ENCODE data around the gene PARK7. TPM values are rescaled to one million over a fixed set of nuclear protein-coding genes. Genes with fewer than 3 reads are reported as not detected.

The PARK7 gene
- total and polyA plus RNA-seq, 8 donors: 227 to 307 (median 286) TPM

DNA sequence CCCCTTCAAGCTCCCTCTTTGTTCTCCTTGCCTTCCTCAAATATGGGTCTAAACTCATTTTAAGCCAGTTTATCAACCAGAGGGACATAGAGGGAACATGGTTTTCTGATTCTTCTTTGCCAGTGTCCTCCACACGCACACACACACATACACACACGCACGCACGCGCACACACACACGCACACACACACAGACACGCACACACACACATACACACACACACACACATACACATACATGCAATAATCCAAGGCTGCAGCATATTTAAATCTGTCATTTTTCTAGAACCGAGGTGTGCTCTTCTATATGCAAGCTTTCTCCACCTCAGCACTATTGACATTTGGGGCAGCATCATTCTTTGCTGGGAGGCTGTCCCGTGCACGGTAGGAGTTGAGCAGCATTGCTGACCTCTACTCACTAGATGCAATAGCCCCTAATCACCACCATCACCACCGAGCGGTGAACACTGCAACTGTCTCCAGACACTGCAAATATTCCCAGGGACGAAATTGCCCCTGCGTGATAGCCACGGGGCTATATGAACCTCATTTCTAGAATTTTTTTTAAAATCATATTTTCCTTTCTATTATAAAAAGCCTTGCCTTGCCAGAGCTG is 28.9 kb upstream of the PARK7 start:
- H3K4me1 ChIP-seq: no peaks in the 10 kb centered on the region
- TF ChIP-seq, protein P1, sequence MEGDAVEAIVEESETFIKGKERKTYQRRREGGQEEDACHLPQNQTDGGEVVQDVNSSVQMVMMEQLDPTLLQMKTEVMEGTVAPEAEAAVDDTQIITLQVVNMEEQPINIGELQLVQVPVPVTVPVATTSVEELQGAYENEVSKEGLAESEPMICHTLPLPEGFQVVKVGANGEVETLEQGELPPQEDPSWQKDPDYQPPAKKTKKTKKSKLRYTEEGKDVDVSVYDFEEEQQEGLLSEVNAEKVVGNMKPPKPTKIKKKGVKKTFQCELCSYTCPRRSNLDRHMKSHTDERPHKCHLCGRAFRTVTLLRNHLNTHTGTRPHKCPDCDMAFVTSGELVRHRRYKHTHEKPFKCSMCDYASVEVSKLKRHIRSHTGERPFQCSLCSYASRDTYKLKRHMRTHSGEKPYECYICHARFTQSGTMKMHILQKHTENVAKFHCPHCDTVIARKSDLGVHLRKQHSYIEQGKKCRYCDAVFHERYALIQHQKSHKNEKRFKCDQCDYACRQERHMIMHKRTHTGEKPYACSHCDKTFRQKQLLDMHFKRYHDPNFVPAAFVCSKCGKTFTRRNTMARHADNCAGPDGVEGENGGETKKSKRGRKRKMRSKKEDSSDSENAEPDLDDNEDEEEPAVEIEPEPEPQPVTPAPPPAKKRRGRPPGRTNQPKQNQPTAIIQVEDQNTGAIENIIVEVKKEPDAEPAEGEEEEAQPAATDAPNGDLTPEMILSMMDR (IDR thresholded peaks at IDR 0.05): no peak
- no peak for ATAC-seq
- no peak overlapping the region for H3K4me3 ChIP-seq
- intact Hi-C loops (cut with DNase I): no loop called here
- H3K27me3 ChIP-seq: peaks cover 7 to 25% of the 10 kb centered on the region in 2 donors
- no peak overlapping the region for H3K27ac ChIP-seq
- no peaks in the 10 kb centered on the region for H3K36me3 ChIP-seq
- no peaks in the 10 kb centered on the region for H3K9me3 ChIP-seq
- DNase-seq: no peak

DNA sequence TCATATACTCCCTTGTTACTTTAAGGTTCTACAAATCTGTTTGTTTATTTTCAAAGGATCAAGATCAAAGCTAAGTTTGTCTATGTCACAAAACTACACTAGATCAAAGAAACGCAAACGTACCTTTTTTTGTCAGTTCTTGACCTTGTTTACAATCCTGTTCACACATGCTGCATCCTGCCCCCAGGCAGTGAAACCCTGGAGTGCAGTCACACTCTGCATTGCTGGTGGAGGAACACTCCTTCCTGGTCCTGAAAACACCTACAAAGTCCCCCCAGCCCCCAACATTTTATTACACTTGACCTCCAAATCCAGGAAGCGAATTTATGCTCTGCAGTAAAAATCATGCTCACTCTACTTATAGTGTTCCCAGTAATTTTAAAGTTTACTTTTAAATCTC is 23.4 kb upstream of the PARK7 start:
- peaks cover 3 to 26% of the 10 kb centered on the region in 2 donors for H3K27me3 ChIP-seq

DNA sequence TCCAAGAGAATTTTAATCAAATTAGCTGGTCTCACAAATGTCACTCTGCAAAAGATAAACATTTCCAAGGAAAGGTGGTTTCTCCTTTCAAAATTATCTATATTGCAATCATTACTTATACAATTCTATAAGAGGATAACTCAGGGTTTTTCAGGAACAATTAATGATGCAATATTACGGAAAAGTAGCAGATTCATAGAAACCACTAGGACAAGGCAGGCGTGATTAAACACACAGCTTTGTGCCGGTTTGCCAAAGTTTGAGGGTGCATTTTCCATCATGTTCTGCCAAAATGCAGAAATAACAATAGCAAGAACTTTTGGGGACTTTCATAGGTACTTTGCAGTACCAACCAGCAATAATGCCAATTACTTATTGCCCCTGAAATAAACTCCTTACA is 21.5 kb upstream of the PARK7 start:
- TF ChIP-seq, protein P1 (IDR thresholded peaks at IDR 0.05): no peak
- peaks cover 20 to 55% of the 10 kb centered on the region in 2 donors for H3K4me1 ChIP-seq
- peaks cover 3 to 22% of the 10 kb centered on the region in 2 donors for H3K27me3 ChIP-seq
- ATAC-seq (no peak), DNase-seq (no peak)
- no peak overlapping the region for H3K27ac ChIP-seq
- peak overlapping the region in 1 of 2 donors; percentile 4 for H3K4me3 ChIP-seq
- H3K9me3 ChIP-seq: no peaks in the 10 kb centered on the region
- no peaks in the 10 kb centered on the region for H3K36me3 ChIP-seq
- intact Hi-C loops (cut with DNase I): no loop called here

More for the DNA sequence above, 23.4 kb upstream of the PARK7 start:
- Histone ChIP-seq H3K4me1 (peaks cover 20 to 39% of the 10 kb centered on the region in 2 donors), H3K9me3 (no peaks in the 10 kb centered on the region), H3K27ac (no peak overlapping the region), H3K4me3 (no peak overlapping the region), H3K36me3 (no peaks in the 10 kb centered on the region)
- DNase-seq (no peak), ATAC-seq (no peak)
- TF ChIP-seq, protein P1 (IDR thresholded peaks at IDR 0.05): no peak
- intact Hi-C loops (cut with DNase I): no loop called here

DNA sequence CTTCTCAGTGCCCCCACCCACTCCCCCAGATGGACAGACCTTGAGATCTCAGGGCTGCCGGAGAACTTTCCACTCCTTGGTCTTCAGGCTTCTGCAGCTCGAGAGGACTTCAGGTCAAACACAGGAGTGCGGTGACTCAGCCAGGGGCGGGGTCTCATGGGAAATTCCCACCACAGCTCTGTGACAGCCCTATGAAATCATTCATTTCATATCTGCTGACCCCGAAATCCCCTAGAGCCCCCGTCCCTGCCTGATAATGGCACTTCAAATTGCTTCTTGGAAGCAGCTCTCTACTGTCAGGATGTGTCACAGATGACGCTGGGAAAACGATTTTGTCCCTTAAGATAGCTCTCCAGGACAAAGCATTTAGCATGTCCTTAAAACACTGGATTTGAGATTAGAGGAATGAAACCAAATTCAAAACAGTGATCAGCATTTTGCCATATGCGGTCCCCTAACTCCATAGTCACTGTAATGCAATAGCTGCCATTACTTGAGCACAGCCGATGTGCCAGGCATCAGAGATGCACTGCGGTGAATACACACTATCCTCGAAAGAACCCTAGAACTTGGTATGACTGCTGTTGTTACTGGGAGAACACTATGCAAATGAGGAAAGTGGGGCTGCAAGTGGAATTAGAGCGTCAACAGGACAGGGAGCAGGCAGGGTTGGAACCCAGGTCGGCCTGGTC is 20.6 kb upstream of the PARK7 start, which contains the start of gene TNFRSF9:
TNFRSF9 (minus strand) TSS at position 95 of the 692 bp plus-strand sequence. CDS start 845 bp downstream, outside the sequence.
- TF ChIP-seq, protein P1 (IDR thresholded peaks at IDR 0.05): no peak
- intact Hi-C loops (cut with DNase I): no loop called here
- H3K36me3 ChIP-seq: no peaks in the 10 kb centered on the region
- H3K27ac ChIP-seq: peak within 1 kb of the TSS in 1 of 2 donors; percentile 95
- H3K9me3 ChIP-seq: no peaks in the 10 kb centered on the region
- H3K4me3 ChIP-seq: peak within 1 kb of the TSS in 1 of 2 donors; percentile 23
- DNase-seq (peak in 2 of 4 donors; percentile 61 to 82), ATAC-seq (peak; percentile 60)
- peaks cover 20 to 58% of the 10 kb centered on the region in 2 donors for H3K4me1 ChIP-seq
- peaks cover 3 to 22% of the 10 kb centered on the region in 2 donors for H3K27me3 ChIP-seq

DNA sequence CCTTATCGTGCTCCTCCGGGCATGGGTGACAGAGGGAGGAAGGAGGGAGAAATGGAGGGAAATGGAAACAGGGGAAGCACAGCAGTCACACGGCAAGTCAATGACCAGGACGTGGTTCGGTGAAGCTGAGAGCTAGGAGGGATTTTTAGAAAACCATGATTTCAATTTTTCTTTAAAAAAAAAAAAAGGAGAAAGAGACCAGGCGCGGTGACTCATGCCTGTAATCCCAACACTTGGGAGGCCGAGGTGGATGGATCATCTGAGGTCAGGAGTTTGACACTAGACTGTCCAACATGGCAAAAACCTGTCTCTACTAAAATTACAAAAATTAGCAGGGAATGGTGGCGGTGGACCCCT is 20.1 kb upstream of the PARK7 start:
- Histone ChIP-seq H3K27ac (peak overlapping the region in 1 of 2 donors; percentile 95), H3K9me3 (no peaks in the 10 kb centered on the region), H3K4me1 (peaks cover 20 to 58% of the 10 kb centered on the region in 2 donors), H3K27me3 (peaks cover 3 to 22% of the 10 kb centered on the region in 2 donors), H3K36me3 (no peaks in the 10 kb centered on the region), H3K4me3 (peak overlapping the region in 1 of 2 donors; percentile 23)
- intact Hi-C loops (cut with DNase I): no loop called here
- TF ChIP-seq, protein P1 (IDR thresholded peaks at IDR 0.05): no peak
- DNase-seq (no peak), ATAC-seq (no peak)

Measured in left lung (tissue), 10 donors.